Adrenal gland (tissue), 12 donors: Measurements from ENCODE around the gene MTF2. TPM values are rescaled to one million over a fixed set of nuclear protein-coding genes. Genes with fewer than 3 reads are reported as not detected.

Source experiments
- DNase-seq, 7 donors: peaks; one replicate each; pipeline ENCODE4 v3.0.0-alpha.2; 2019 to 2020
- H3K27ac ChIP-seq, 5 donors: fragments of 200-600 bp; sonication (generic) in 4 of 5; 1 replicate in 3 of 5; 2 replicates in 2 of 5; pipeline versions ENCODE4 v1.5.1 to v1.8.0; 2016 to 2020; ENCODE audit warnings: mild to moderate bottlenecking in 1 of 5
- H3K27me3 ChIP-seq: fragments of 200-600 bp; 2 replicates; pipeline ENCODE4 v1.8.0; 2021
- H3K36me3 ChIP-seq, 2 donors: fragments of 200-600 bp; replicated peaks in 1 of 2; 1 replicate in 1 of 2; 2 replicates in 1 of 2; pipeline versions ENCODE4 v1.5.1 to v1.8.0; 2018 to 2022
- H3K4me1 ChIP-seq, 2 donors: fragments of 200-600 bp; replicated peaks in 1 of 2; 1 replicate in 1 of 2; 2 replicates in 1 of 2; pipeline versions ENCODE4 v1.5.1 to v1.8.0; 2018 to 2021
- H3K4me3 ChIP-seq, 4 donors: fragments of 200-600 bp; sonication (generic) in 3 of 4; one replicate each; pipeline ENCODE4 v1.5.1; 2016 to 2018
- H3K9me3 ChIP-seq, 3 donors: fragments of 200-600 bp; sonication (generic) in 1 of 3; replicated peaks in 1 of 3; 1 replicate in 2 of 3; 2 replicates in 1 of 3; pipeline versions ENCODE4 v1.5.1 to v1.8.0; 2016 to 2021
- POLR2A ChIP-seq, 2 donors: fragments of 450-650 bp; IDR thresholded peaks; one replicate each; pipeline ENCODE4 v1.6.1; 2017; ENCODE audit warnings: antibody characterized with exemption in 2 of 2, mild to moderate bottlenecking in 2 of 2, moderate library complexity in 1 of 2
- whole genome bisulfite sequencing, 4 donors: extraction: QIAGEN DNeasy Blood & Tissue Kit in 2 of 4; methylation state at CpG; one replicate each; pipeline versions ENCODE4 v1.1.5 to v1.1.7; 2013 to 2017; 5-methylcytosine and 5-hydroxymethylcytosine counted together
- intact Hi-C, 2 donors: fragments of 100-400 bp; cut with DNase I; formaldehyde crosslinking; loops; one replicate each; pipeline versions ENCODE4 v1.14.1 to v1.15.0; 2022 to 2023
- polyA plus RNA-seq, 3 donors: library from polyadenylated mRNA; stranded (reverse); fragments of 200-250 nt in 2 of 3; fragments of 350-450 nt in 1 of 3; fragmentation: Illumina TruSeq in 1 of 3; extraction: RNeasy Lipid Tissue Mini Kit (QIAGEN cat#74804) in 1 of 3; gene quantifications; one replicate each; pipeline ENCODE4 v1.2.3, GENCODE V29; 2013 to 2014
- total RNA-seq, 9 donors: library from RNA; depleted of rRNA in 4 of 9; stranded (reverse); fragments of >200 nt in 4 of 9; fragments of 120-200 nt in 1 of 9; fragmentation: NEBNext Ultra II Directional in 1 of 9; extraction: Animal tissue kit (Norgen Biotek cat#: 25700) in 1 of 9; gene quantifications; one replicate each; pipeline versions ENCODE4 v1.1.0 to v1.2.4, GENCODE V29; 2013 to 2023
- TF ChIP-seq, protein P1 (sequence below), 6 experiments: fragments of 450-650 bp in 4 of 6; fragments of 200-600 bp in 2 of 6; sonication (generic) in 1 of 6; IDR thresholded peaks; 1 replicate in 5 of 6; 2 replicates in 1 of 6; pipeline versions ENCODE4 v1.5.1 to v1.8.0; 2016 to 2021; ENCODE audit warnings: antibody characterized with exemption in 6 of 6, mild to moderate bottlenecking in 2 of 6, moderate library complexity in 1 of 6
- donor health status: healthy with polysubstance abuse.
- donor health status: Bipolar disorder and iron deficiency.
- donor health status: DM: yes; HTN: yes; CAD: no.
- donor health status: DM: no; HTN: no; CAD: no.
- donor health status: DM: no; HTN: no; CAD: no.
- donor health status: DM: yes; HTN: yes; CAD: no.

Gene MTF2
- total and polyA plus RNA-seq, 12 donors = 4.6 to 62.7 (median 20.9) TPM

DNA sequence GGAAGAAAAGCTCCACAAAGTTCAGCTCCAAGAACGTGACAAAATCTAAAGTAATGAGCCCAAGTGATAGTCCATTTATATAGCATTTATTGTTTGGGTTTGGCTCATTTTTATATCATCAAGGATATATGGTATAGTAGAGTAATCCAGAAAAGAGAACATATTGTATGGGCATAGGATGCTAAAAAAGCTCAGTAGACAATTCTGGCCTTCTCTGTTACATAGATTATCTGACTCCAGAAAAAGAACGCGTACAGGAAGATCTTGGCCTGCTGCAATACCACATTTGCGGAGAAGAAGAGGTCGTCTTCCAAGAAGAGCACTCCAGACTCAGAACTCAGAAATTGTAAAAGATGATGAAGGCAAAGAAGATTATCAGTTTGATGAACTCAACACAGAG is 57.4 kb downstream of the MTF2 start:
- no peak for DNase-seq
- TF ChIP-seq POLR2A (IDR thresholded peaks at IDR 0.05) = no peak
- TF ChIP-seq, protein P1, sequence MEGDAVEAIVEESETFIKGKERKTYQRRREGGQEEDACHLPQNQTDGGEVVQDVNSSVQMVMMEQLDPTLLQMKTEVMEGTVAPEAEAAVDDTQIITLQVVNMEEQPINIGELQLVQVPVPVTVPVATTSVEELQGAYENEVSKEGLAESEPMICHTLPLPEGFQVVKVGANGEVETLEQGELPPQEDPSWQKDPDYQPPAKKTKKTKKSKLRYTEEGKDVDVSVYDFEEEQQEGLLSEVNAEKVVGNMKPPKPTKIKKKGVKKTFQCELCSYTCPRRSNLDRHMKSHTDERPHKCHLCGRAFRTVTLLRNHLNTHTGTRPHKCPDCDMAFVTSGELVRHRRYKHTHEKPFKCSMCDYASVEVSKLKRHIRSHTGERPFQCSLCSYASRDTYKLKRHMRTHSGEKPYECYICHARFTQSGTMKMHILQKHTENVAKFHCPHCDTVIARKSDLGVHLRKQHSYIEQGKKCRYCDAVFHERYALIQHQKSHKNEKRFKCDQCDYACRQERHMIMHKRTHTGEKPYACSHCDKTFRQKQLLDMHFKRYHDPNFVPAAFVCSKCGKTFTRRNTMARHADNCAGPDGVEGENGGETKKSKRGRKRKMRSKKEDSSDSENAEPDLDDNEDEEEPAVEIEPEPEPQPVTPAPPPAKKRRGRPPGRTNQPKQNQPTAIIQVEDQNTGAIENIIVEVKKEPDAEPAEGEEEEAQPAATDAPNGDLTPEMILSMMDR (IDR thresholded peaks at IDR 0.05) = no peak
- Histone ChIP-seq H3K4me3 (no peak overlapping the region), H3K36me3 (peaks cover 0 to 18% of the 10 kb centered on the region in 2 donors), H3K4me1 (peaks cover 0 to 4% of the 10 kb centered on the region in 2 donors), H3K27ac (no peak overlapping the region), H3K9me3 (no peaks in the 10 kb centered on the region), H3K27me3 (no peaks in the 10 kb centered on the region)
- WGBS, 4 donors = 95 to 97% (median 96%) methylated on average over 5 of the region's 5 CpGs
- intact Hi-C loops = no loop called here

- H3K9me3 ChIP-seq = no peaks in the 10 kb centered on the region
- no peak for TF ChIP-seq POLR2A (IDR thresholded peaks at IDR 0.05)
- TF ChIP-seq, protein P1 (IDR thresholded peaks at IDR 0.05) = no peak
- 56 to 60% (median 58%) methylated on average over 3 of the region's 3 CpGs for WGBS, 4 donors
- H3K27ac ChIP-seq = no peak overlapping the region
- no peaks in the 10 kb centered on the region for H3K4me1 ChIP-seq
- H3K4me3 ChIP-seq = no peak overlapping the region
- no peaks in the 10 kb centered on the region for H3K27me3 ChIP-seq
- no peak for DNase-seq
- H3K36me3 ChIP-seq = peaks cover 0 to 18% of the 10 kb centered on the region in 2 donors
- intact Hi-C loops = no loop called here
Measured at GRCh38 chr1:93137604-93138292, 58.7 kb downstream of the MTF2 start.

DNA sequence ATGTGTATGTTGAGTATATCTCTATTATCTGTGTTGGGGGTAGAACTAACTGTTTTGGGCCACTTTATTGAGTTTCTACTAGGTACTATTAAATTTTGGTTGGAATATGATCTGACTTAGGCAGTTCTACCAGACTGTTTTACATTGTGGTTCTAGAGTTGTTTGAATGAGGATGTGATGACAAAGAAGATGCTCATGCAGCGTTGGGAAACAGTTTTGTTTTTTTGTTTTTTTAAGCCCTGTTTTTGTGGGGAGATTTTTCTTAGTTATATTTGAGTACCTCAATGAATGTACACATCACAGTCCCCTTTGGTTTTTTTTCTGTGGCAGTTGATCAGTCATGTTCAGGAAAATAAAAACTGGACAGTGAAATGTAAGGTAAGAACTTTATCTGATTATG is 61.0 kb downstream of the MTF2 start:
- Histone ChIP-seq H3K36me3 (peaks cover 0 to 13% of the 10 kb centered on the region in 2 donors), H3K27me3 (no peaks in the 10 kb centered on the region), H3K9me3 (no peaks in the 10 kb centered on the region), H3K4me3 (no peak overlapping the region), H3K27ac (no peak overlapping the region), H3K4me1 (no peaks in the 10 kb centered on the region)
- TF ChIP-seq, protein P1 (IDR thresholded peaks at IDR 0.05) = no peak
- TF ChIP-seq POLR2A (IDR thresholded peaks at IDR 0.05) = no peak
- DNase-seq = no peak
- WGBS, 4 donors = 85 to 91% (median 86%) methylated on average over 1 of the region's 1 CpG
- intact Hi-C loops = no loop called here

GRCh38 chr1:93142161-93142560 is 63.1 kb downstream of the MTF2 start:
- H3K4me3 ChIP-seq = no peak overlapping the region
- H3K27me3 ChIP-seq = no peaks in the 10 kb centered on the region
- no peak for DNase-seq
- H3K4me1 ChIP-seq = no peaks in the 10 kb centered on the region
- no peaks in the 10 kb centered on the region for H3K9me3 ChIP-seq
- intact Hi-C loops = no loop called here
- TF ChIP-seq, protein P1 (IDR thresholded peaks at IDR 0.05) = no peak
- no peak for TF ChIP-seq POLR2A (IDR thresholded peaks at IDR 0.05)
- H3K36me3 ChIP-seq = peaks cover 0 to 6% of the 10 kb centered on the region in 2 donors
- 94 to 98% (median 97%) methylated on average over 2 of the region's 2 CpGs for WGBS, 4 donors
- no peak overlapping the region for H3K27ac ChIP-seq
